ENCODE data around the gene TGFBR2.

TGFBR2 gene

GRCh38 chr3:30638685-30639412 is 32.4 kb downstream of the TGFBR2 start:
- no peak for DNase-seq

- DNase-seq, result no peak
Measured at GRCh38 chr3:30639937-30640336, 33.5 kb downstream of the TGFBR2 start.

- no peak for DNase-seq
Measured at GRCh38 chr3:30640851-30641250, 34.5 kb downstream of the TGFBR2 start.

GRCh38 chr3:30641416-30642251 is 35.2 kb downstream of the TGFBR2 start:
- no peak for DNase-seq

GRCh38 chr3:30642849-30643361 is 36.5 kb downstream of the TGFBR2 start:
- DNase-seq, result no peak

- DNase-seq, result no peak
Measured at GRCh38 chr3:30643763-30644462, 37.5 kb downstream of the TGFBR2 start.

- no peak for DNase-seq
Measured at GRCh38 chr3:30644615-30645014, 38.2 kb downstream of the TGFBR2 start.

GRCh38 chr3:30645077-30645476 is 38.7 kb downstream of the TGFBR2 start:
- no peak for DNase-seq

GRCh38 chr3:30646181-30646876 is 39.9 kb downstream of the TGFBR2 start:
- DNase-seq, result no peak

GRCh38 chr3:30646961-30647752 is 40.8 kb downstream of the TGFBR2 start:
- no peak for DNase-seq

- no peak for DNase-seq
Measured at GRCh38 chr3:30648670-30649357, 42.4 kb downstream of the TGFBR2 start.

- DNase-seq, result no peak
Measured at GRCh38 chr3:30649572-30650318, 43.3 kb downstream of the TGFBR2 start.

GRCh38 chr3:30650348-30650995 is 44.1 kb downstream of the TGFBR2 start:
- no peak for DNase-seq

GRCh38 chr3:30654269-30654668 is 47.9 kb downstream of the TGFBR2 start:
- no peak for DNase-seq

- no peak for DNase-seq
Measured at GRCh38 chr3:30655187-30655812, 48.9 kb downstream of the TGFBR2 start.

- DNase-seq, result no peak
Measured at GRCh38 chr3:30656624-30657141, 50.3 kb downstream of the TGFBR2 start.

GRCh38 chr3:30657914-30658313 is 51.5 kb downstream of the TGFBR2 start:
- DNase-seq, result no peak

GRCh38 chr3:30658328-30659052 is 52.1 kb downstream of the TGFBR2 start:
- DNase-seq, result no peak

All from NCI-H510A treated with DMSO at 0.1 percent for 48 hours (cell line).